ENCODE measurements around the gene CAVIN2. TPM values are rescaled to one million over a fixed set of nuclear protein-coding genes. Genes with fewer than 3 reads are reported as not detected.
A peak's percentile ranks its signal among the peaks of the same experiment; 100 is the strongest.

Gene CAVIN2
- total and polyA plus RNA-seq, 9 of the 15 experiments (the other 6 are each of a cell fraction or from before 2014, with no cell fraction given): 20.6 to 92.4 (median 69.0) TPM

- TF ChIP-seq RNF2 (IDR thresholded peaks at IDR 0.05) (peak; percentile 86), FOXK1 (CRISPR knock-in tag; IDR thresholded peaks at IDR 0.05; ENCODE audit: borderline replicate concordance) (no peak), ZNF512 (tag; IDR thresholded peaks at IDR 0.05) (no peak), BRD4 (IDR thresholded peaks at IDR 0.05) (peak; percentile 47; the same call in 1 of the 2 replicates), ZNF3 (CRISPR knock-in tag; IDR thresholded peaks at IDR 0.05) (no peak), HOXB6 (CRISPR knock-in tag; IDR thresholded peaks at IDR 0.05; ENCODE audit: borderline replicate concordance) (no peak), SMAD4 (CRISPR knock-in tag; conservative IDR thresholded peaks at IDR 0.05) (peak; percentile 49; the same call in 1 of the 2 replicates), MCM5 (IDR thresholded peaks at IDR 0.05; ENCODE audit: low read depth) (no peak), ETV6 (IDR thresholded peaks at IDR 0.05; ENCODE audit: borderline replicate concordance in 1 of 2, low read depth in 2 of 2, low read length in 1 of 2) (no peak; a peak in 1 of 4 replicates), ETV6 (CRISPR knock-in tag; IDR thresholded peaks at IDR 0.05; ENCODE audit: borderline replicate concordance) (no peak), ZNF384 (IDR thresholded peaks at IDR 0.05; ENCODE audit: low read depth, low read length) (0 out of 2 replicates have a peak, but pooled peaks have one; percentile 19), SMC3 (conservative IDR thresholded peaks at IDR 0.05; ENCODE audit: insufficient read depth, low read depth, low read length) (peak; percentile 38; the same call in 1 of the 2 replicates), SRSF3 (IDR thresholded peaks at IDR 0.05; ENCODE audit: insufficient read depth, low read length) (no peak), ZNF639 (CRISPR knock-in tag; conservative IDR thresholded peaks at IDR 0.05 in 1 of 2, IDR thresholded peaks at IDR 0.05 in 1 of 2) (no peak; a peak in 1 of 4 replicates), E2F3 (CRISPR knock-in tag; IDR thresholded peaks at IDR 0.05) (0 out of 2 replicates have a peak, but pooled peaks have one; percentile 33), LARP7 (IDR thresholded peaks at IDR 0.05) (no peak), NFIC (IDR thresholded peaks at IDR 0.05) (0 out of 2 replicates have a peak, but pooled peaks have one; percentile 17), POLR2G (IDR thresholded peaks at IDR 0.05; ENCODE audit: low read depth, low read length) (peak; percentile 78), RCOR1 (IDR thresholded peaks at IDR 0.05; ENCODE audit: borderline replicate concordance in 1 of 2, low read depth in 2 of 2, low read length in 2 of 2) (peak in 1 of 2 experiments; percentile 87; a peak in 3 of 4 replicates), ZNF316 (IDR thresholded peaks at IDR 0.05) (no peak), ZNF444 (CRISPR knock-in tag; IDR thresholded peaks at IDR 0.05) (no peak), PHF21A (IDR thresholded peaks at IDR 0.05; ENCODE audit: borderline replicate concordance, low read depth) (0 out of 2 replicates have a peak, but pooled peaks have one; percentile 41), SUPT5H (IDR thresholded peaks at IDR 0.05) (peak; percentile 72)
Measured at GRCh38 chr2:191835539-191836350, 11.1 kb downstream of the CAVIN2 start (continued).

Measured in K562 (cell line).